Measurements from ENCODE around the gene MISP. TPM values are rescaled to one million over a fixed set of nuclear protein-coding genes. Genes with fewer than 3 reads are reported as not detected.
A peak's percentile ranks its signal among the peaks of the same experiment; 100 is the strongest.

MISP gene
- total and polyA plus RNA-seq, 2 of the 8 experiments (the other 6 are each of a cell fraction or from before 2014, with no cell fraction given), result 0.43 to 0.45 TPM

GRCh38 chr19:810883-811489 is 60.1 kb downstream of the MISP start:
- peak overlapping the region; percentile 47; the same call in 1 of the 2 replicates for H4K8ac ChIP-seq (ENCODE audit: extremely low read depth, insufficient read depth, low read length)
- peaks cover 17 to 38% of the 10 kb centered on the region in 2 experiments for H4K20me1 ChIP-seq (replicated peaks in 1 of 2; ENCODE audit: control insufficient read depth in 1 of 2, insufficient read depth in 2 of 2, low read length in 2 of 2)
- no peak overlapping the region for H2BK5ac ChIP-seq (ENCODE audit: low read depth, low read length)
- peaks cover 39 to 92% (median 57%) of the 10 kb centered on the region in 4 experiments for H3K36me3 ChIP-seq (ENCODE audit: control insufficient read depth in 2 of 4, insufficient read depth in 4 of 4, low read length in 3 of 4)
- ChIA-PET POLR2A (ENCODE audit: partially characterized antibody) (interaction anchor here (0.6 to 16.9 kb wide), 10 partner anchors 9 to 215 kb away, joined by 3 to 277 read pairs (median 6); partner anchors contain the start of genes AZU1, CNN2, PLPPR3 and PTBP1), CTCF (ENCODE audit: partially characterized antibody) (no interaction called here)
- WGBS, 2 experiments (ENCODE audit: extremely low coverage in 1 of 2, insufficient coverage in 1 of 2, insufficient read length in 1 of 2, insufficient replicate concordance in 2 of 2, low coverage in 1 of 2, low lambda C conversion rate in 2 of 2, missing lambda C conversion rate in 1 of 2), result 91% methylated on average over 16 of the region's 25 CpGs; no CpG with 5 or more reads in 1 of the 2 experiments
- H2BK120ac ChIP-seq (replicated peaks; ENCODE audit: low read depth, low read length), result no peak overlapping the region
- no peak overlapping the region for H4K91ac ChIP-seq (replicated peaks; ENCODE audit: insufficient read length, low read length)
- H3K4me3 ChIP-seq (ENCODE audit: extremely low read depth in 1 of 4, insufficient read depth in 2 of 4, low read depth in 3 of 4, low read length in 4 of 4), result no peak overlapping the region
- no peak overlapping the region for H3K23ac ChIP-seq (ENCODE audit: insufficient read length)
- no peak for FAIRE-seq
- no peaks in the 10 kb centered on the region for H3K27me3 ChIP-seq (replicated peaks in 1 of 4; ENCODE audit: control insufficient read depth in 3 of 4, extremely low read depth in 1 of 4, insufficient read depth in 3 of 4, low read length in 3 of 4)
- H3K56ac ChIP-seq (replicated peaks; ENCODE audit: insufficient read length, low read depth, low read length), result no peak overlapping the region
- peak; percentile 34; the same call in 1 of the 2 replicates for TF ChIP-seq POLR2AphosphoS5 (IDR thresholded peaks at IDR 0.05; ENCODE audit: low read depth, low read length)
- TF ChIP-seq ASH2L (IDR thresholded peaks at IDR 0.05; ENCODE audit: low read length), result no peak
- H4K5ac ChIP-seq (ENCODE audit: insufficient read length, low read depth, low read length), result no peak overlapping the region
- no peaks in the 10 kb centered on the region; a peak in 1 of 7 replicates for H3K4me1 ChIP-seq (replicated peaks in 1 of 4; ENCODE audit: control insufficient read depth in 3 of 4, insufficient read depth in 4 of 4, low read length in 3 of 4)
- no peak overlapping the region for H3K4ac ChIP-seq (replicated peaks; ENCODE audit: insufficient read length, low read depth, low read length)
- peaks cover 0 to 17% of the 10 kb centered on the region in 2 experiments; a peak in 3 of 4 replicates for H3K79me2 ChIP-seq (ENCODE audit: control insufficient read depth in 1 of 2, insufficient read depth in 2 of 2, low read length in 2 of 2)
- no peak for DNase-seq (ENCODE audit: low read depth in 1 of 2, low spot score in 2 of 2)
- no peak overlapping the region for H2AFZ ChIP-seq (ENCODE audit: low read length)
- H3K9ac ChIP-seq (replicated peaks in 1 of 4; ENCODE audit: extremely low read depth in 1 of 4, low read depth in 3 of 4, low read length in 3 of 4), result no peak overlapping the region
- H2BK12ac ChIP-seq (ENCODE audit: low read depth, low read length), result no peak overlapping the region
- no peak overlapping the region for H3K14ac ChIP-seq (ENCODE audit: insufficient read length)
- no peak overlapping the region for H3K27ac ChIP-seq (ENCODE audit: low read depth, low read length)
- no peaks in the 10 kb centered on the region for H3K9me3 ChIP-seq (ENCODE audit: insufficient read depth in 2 of 2, low read depth in 1 of 2, low read length in 1 of 2)
- H3K79me1 ChIP-seq (ENCODE audit: low read depth, low read length), result peaks cover 4% of the 10 kb centered on the region
- H3K23me2 ChIP-seq (ENCODE audit: low read depth, low read length), result peaks cover 2% of the 10 kb centered on the region; the same call in 1 of the 2 replicates
- H3K4me2 ChIP-seq (ENCODE audit: insufficient read depth in 1 of 2, low read depth in 2 of 2, low read length in 2 of 2), result no peak overlapping the region
- no peak overlapping the region for H2AK5ac ChIP-seq (ENCODE audit: low read depth, low read length)
- no peak overlapping the region for H2BK15ac ChIP-seq (ENCODE audit: low read length)
- no peak overlapping the region for H2BK20ac ChIP-seq (ENCODE audit: low read length)
- no peak overlapping the region for H3K18ac ChIP-seq (ENCODE audit: extremely low read depth, low read length)
